HepG2 (cell line): Measurements from ENCODE around the gene APBB2.

Experiments
- EP300 ChIP-seq, 3 experiments: sonication (generic) in 1 of 3; formaldehyde crosslinking in 1 of 3; IDR thresholded peaks; 2 replicates each; pipeline versions ENCODE4 v1.5.1 to v1.6.1; 2011 to 2020; ENCODE audit warnings: low read depth in 2 of 3, low read length in 2 of 3, borderline replicate concordance in 1 of 3, improper control_type of control experiment in 1 of 3, mild to moderate bottlenecking in 1 of 3, missing genetic modification reagents in 1 of 3, moderate library complexity in 1 of 3
- FLYWCH1 ChIP-seq: sonication (generic); formaldehyde crosslinking; IDR thresholded peaks from 2 replicates; pipeline ENCODE4 v1.8.1; 2023; ENCODE audit warnings: mild to moderate bottlenecking, missing genetic modification reagents
- NFIC ChIP-seq: IDR thresholded peaks from 2 replicates; pipeline ENCODE4 v1.6.1; 2012; ENCODE audit warnings: mild to moderate bottlenecking, low read length, inconsistent platforms

- TF ChIP-seq FLYWCH1 (CRISPR knock-in tag) (no peak), EP300 (IDR thresholded peaks at IDR 0.05; ENCODE audit: low read depth in 2 of 2, low read length in 2 of 2) (no peak), EP300 (CRISPR knock-in tag; IDR thresholded peaks at IDR 0.05; ENCODE audit: borderline replicate concordance) (no peak), NFIC (no peak)
Measured at GRCh38 chr4:40877081-40877480, 337.3 kb downstream of the APBB2 start.
